ENCODE measurements around the gene WDR55. TPM values are rescaled to one million over a fixed set of nuclear protein-coding genes. Genes with fewer than 3 reads are reported as not detected.
A peak's percentile ranks its signal among the peaks of the same experiment; 100 is the strongest.

WDR55 gene, protein sequence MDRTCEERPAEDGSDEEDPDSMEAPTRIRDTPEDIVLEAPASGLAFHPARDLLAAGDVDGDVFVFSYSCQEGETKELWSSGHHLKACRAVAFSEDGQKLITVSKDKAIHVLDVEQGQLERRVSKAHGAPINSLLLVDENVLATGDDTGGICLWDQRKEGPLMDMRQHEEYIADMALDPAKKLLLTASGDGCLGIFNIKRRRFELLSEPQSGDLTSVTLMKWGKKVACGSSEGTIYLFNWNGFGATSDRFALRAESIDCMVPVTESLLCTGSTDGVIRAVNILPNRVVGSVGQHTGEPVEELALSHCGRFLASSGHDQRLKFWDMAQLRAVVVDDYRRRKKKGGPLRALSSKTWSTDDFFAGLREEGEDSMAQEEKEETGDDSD
- 17.6 TPM for total RNA-seq

GRCh38 chr5:140664359-140665119, at the start of gene WDR55:
TSS of gene WDR55 (plus strand) at chr5:140664904. CDS start at chr5:140664913, 9 bp downstream.

GRCh38 chr5:140633021-140633471, 31.7 kb upstream of the WDR55 start, which contains the start of gene CD14:
TSS of gene CD14 (minus strand) at chr5:140633175. CDS start at chr5:140633071, 104 bp downstream.

DNA sequence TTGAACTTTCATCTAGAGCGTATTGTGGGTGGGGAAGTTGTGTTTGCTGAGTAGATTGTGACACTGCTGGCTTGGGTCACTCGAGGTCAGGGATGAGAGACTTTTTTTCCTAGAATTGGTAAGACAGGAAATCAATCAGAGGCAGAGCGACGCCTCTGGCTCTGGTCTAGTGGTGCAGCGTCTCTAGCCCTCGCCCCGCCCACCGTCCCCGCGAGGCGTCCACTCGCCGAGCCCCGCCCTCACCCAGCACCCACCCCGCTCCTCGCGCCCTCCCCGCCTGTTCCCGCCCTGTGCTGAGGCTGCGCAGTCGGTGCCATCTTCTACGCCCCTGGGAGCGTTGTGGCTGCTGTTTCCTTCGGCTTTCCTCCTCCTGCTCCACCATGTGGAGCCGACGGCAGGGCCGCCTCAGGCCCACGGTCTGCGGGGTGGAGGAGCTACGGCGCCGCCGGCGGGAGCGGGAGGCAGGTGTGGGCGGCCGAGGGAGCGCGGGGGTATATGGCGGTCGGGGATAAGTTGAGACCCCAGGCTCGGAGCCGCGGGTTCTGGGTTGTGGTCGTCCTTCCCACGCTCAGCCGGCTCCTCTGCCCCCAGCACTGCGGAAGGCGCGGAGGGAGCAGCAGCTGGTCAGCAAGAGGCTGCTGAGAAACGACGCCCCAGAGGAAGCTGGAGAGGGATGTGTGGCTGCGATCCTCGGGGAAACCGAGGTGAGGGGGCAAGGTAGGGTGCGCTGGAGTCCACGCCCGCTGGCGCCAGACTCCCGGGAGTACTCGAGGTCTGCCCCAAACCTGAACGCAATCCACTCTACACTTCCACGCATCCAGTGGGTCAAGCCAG, 25.3 kb upstream of the WDR55 start, which contains the start of gene TMCO6:
Gene TMCO6 (plus strand): TSS at position 304 of the 834 bp plus-strand sequence. CDS start 77 bp downstream, at position 381.

GRCh38 chr5:140673187-140673976, 8.7 kb downstream of the WDR55 start, which contains the start of gene DND1:
TSS of gene DND1 (minus strand) at chr5:140673576. CDS start at chr5:140673542, 34 bp downstream.

GRCh38 chr5:140690941-140691924, 26.5 kb downstream of the WDR55 start, which contains the start of the genes HARS1 and HARS2:
TSS of gene HARS1 (minus strand) at chr5:140691370. CDS start at chr5:140691304, 66 bp downstream.
TSS of gene HARS2 (plus strand) at chr5:140691455. CDS start at chr5:140691649, 194 bp downstream.

GRCh38 chr5:140700177-140701144, 35.8 kb downstream of the WDR55 start, which contains the start of gene ZMAT2:
TSS of gene ZMAT2 (plus strand) at chr5:140700447. CDS start at chr5:140700461, 14 bp downstream.

Small RNA genes lying within 50 kb of the gene (small RNA-seq; reads per million reads assigned to genes)
- gene VTRNA1-1 (ENCODE audit: low replicate concordance) (3.4 reads per million, percentile 92 among the genes with 10 or more reads in this experiment), gene VTRNA1-2 (ENCODE audit: low replicate concordance) (not detected)

Other genes with a start within 250 kb of the WDR55 start
- gene EIF4EBP3, start 117.2 kb upstream of the WDR55 start, total RNA-seq: 6.0 TPM
- 19.4 TPM for gene SRA1, start 107.4 kb upstream of the WDR55 start, total RNA-seq
- 34.1 TPM for gene APBB3, start 100.3 kb upstream of the WDR55 start, total RNA-seq
- 18.6 TPM for gene SLC35A4, start 100.1 kb upstream of the WDR55 start, total RNA-seq
- 81.6 TPM for gene CD14, start 31.7 kb upstream of the WDR55 start, total RNA-seq
- gene TMCO6, start 25.5 kb upstream of the WDR55 start, total RNA-seq: 14.7 TPM
- 77.5 TPM for gene NDUFA2, start 17.3 kb upstream of the WDR55 start, total RNA-seq
- gene IK, start 17.1 kb upstream of the WDR55 start, total RNA-seq: 74.9 TPM
- 0.76 TPM for gene DND1, start 8.7 kb downstream of the WDR55 start, total RNA-seq
- 37.0 TPM for gene HARS1, start 26.5 kb downstream of the WDR55 start, total RNA-seq
- 31.9 TPM for gene HARS2, start 26.6 kb downstream of the WDR55 start, total RNA-seq
- 26.0 TPM for gene ZMAT2, start 35.5 kb downstream of the WDR55 start, total RNA-seq
- 0.12 TPM for gene PCDHA1, start 121.2 kb downstream of the WDR55 start, total RNA-seq
- 0.47 TPM for gene PCDHA2, start 129.9 kb downstream of the WDR55 start, total RNA-seq
- 0.64 TPM for gene PCDHA3, start 136.2 kb downstream of the WDR55 start, total RNA-seq
- gene PCDHA4, start 142.2 kb downstream of the WDR55 start, total RNA-seq: 1.8 TPM
- 0.41 TPM for gene PCDHA5, start 156.7 kb downstream of the WDR55 start, total RNA-seq
- 0.88 TPM for gene PCDHA6, start 163.1 kb downstream of the WDR55 start, total RNA-seq
- gene PCDHA7, start 169.4 kb downstream of the WDR55 start, total RNA-seq: 0.58 TPM
- gene PCDHA8, start 176.3 kb downstream of the WDR55 start, total RNA-seq: 0.41 TPM
- gene PCDHA9, start 183.5 kb downstream of the WDR55 start, total RNA-seq: 0.58 TPM
- 1.2 TPM for gene PCDHA10, start 191.0 kb downstream of the WDR55 start, total RNA-seq
- 0.82 TPM for gene PCDHA11, start 204.1 kb downstream of the WDR55 start, total RNA-seq
- 0.35 TPM for gene PCDHA12, start 210.4 kb downstream of the WDR55 start, total RNA-seq
- 0.88 TPM for gene PCDHA13, start 217.2 kb downstream of the WDR55 start, total RNA-seq

All from metanephros (tissue), 2 donors.